WERI-Rb-1 (cell line): Measurements from ENCODE around the gene DUOX2.

Experiments used
- DNase-seq: peaks from one replicate; pipeline ENCODE4 v3.0.0-alpha.2; 2020
- H3K27ac ChIP-seq: fragments of 250-450 bp; sonication (Bioruptor Pico); 2 replicates; pipeline ENCODE4 v1.5.1; 2020; ENCODE audit warnings: mild to moderate bottlenecking, moderate library complexity
- H3K27me3 ChIP-seq: fragments of 250-450 bp; sonication (Bioruptor Pico); 2 replicates; pipeline ENCODE4 v1.5.1; 2021; ENCODE audit warnings: mild to moderate bottlenecking, low read depth, moderate library complexity; ENCODE audit not compliant: insufficient read depth, severe bottlenecking
- H3K36me3 ChIP-seq: fragments of 250-450 bp; sonication (Bioruptor Pico); 2 replicates; pipeline ENCODE4 v1.5.1; 2020; ENCODE audit warnings: mild to moderate bottlenecking, moderate library complexity
- H3K4me3 ChIP-seq: 2 replicates; pipeline ENCODE4 v1.5.1; 2011; ENCODE audit warnings: low read depth, mild to moderate bottlenecking, control low read depth, low read length
- H3K9me3 ChIP-seq: fragments of 250-450 bp; sonication (Bioruptor Pico); 2 replicates; pipeline ENCODE4 v1.5.1; 2021; ENCODE audit warnings: mild to moderate bottlenecking, moderate library complexity; ENCODE audit not compliant: severe bottlenecking
- TF ChIP-seq, protein P1 (sequence below): IDR thresholded peaks from 2 replicates; pipeline ENCODE4 v1.5.1; 2011; ENCODE audit warnings: low read depth, mild to moderate bottlenecking, control low read depth, inconsistent platforms, low read length

DUOX2 gene

DNA sequence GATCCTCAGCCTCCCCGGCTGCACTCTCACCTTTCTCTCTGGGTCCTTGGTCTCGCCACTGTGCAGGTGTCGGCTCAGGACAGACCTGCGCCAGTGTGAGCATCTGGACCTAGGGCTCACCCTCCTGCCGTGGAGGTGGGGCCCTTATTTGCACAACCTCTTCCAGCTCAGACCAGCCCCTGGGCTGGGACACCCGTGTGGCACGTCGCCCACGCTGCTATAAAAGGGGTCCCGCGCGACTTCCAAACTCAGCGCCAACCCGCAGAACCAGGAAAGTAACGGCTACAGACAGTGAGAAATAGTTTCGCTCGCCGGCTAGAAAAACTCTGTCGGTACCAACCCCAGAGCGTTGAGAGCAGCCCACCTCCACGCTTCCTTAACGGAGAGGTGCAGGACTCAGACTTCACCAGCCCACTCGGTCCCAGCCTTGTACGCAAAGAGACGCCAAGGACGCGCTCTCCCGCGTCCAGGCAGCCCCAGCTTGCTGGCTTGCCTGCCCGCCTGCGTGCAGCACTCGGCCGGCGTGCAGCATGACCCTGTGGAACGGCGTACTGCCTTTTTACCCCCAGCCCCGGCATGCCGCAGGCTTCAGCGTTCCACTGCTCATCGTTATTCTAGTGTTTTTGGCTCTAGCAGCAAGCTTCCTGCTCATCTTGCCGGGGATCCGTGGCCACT is at the start of gene DUOX2, which contains the start of gene DUOXA2:
TSS of gene DUOX2 (minus strand) at position 97 of the 675 bp plus-strand sequence. CDS start 761 bp downstream, outside the sequence.
TSS of gene DUOXA2 (plus strand) at position 251 of the 675 bp plus-strand sequence. CDS start at position 531, 280 bp downstream.
- H3K27me3 ChIP-seq = peaks cover 50% of the 10 kb centered on the region
- peak; percentile 26 for DNase-seq
- TF ChIP-seq, protein P1, sequence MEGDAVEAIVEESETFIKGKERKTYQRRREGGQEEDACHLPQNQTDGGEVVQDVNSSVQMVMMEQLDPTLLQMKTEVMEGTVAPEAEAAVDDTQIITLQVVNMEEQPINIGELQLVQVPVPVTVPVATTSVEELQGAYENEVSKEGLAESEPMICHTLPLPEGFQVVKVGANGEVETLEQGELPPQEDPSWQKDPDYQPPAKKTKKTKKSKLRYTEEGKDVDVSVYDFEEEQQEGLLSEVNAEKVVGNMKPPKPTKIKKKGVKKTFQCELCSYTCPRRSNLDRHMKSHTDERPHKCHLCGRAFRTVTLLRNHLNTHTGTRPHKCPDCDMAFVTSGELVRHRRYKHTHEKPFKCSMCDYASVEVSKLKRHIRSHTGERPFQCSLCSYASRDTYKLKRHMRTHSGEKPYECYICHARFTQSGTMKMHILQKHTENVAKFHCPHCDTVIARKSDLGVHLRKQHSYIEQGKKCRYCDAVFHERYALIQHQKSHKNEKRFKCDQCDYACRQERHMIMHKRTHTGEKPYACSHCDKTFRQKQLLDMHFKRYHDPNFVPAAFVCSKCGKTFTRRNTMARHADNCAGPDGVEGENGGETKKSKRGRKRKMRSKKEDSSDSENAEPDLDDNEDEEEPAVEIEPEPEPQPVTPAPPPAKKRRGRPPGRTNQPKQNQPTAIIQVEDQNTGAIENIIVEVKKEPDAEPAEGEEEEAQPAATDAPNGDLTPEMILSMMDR = no peak
- no peak within 1 kb of the TSS for H3K27ac ChIP-seq
- H3K9me3 ChIP-seq = no peaks in the 10 kb centered on the region
- peak within 1 kb of the TSS; percentile 33 for H3K4me3 ChIP-seq
- no peaks in the 10 kb centered on the region for H3K36me3 ChIP-seq

DNA sequence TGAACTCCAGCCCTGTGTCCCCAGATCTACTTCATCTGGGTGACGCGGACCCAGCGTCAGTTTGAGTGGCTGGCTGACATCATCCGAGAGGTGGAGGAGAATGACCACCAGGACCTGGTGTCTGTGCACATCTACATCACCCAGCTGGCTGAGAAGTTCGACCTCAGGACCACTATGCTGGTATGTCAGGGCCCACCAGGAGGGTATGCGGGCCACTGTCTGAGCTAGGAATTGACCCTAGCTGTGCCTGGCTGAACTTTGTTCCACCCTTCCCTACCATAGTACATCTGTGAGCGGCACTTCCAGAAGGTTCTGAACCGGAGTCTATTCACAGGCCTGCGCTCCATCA is 49.5 kb upstream of the DUOX2 start:
- Histone ChIP-seq H3K27ac (no peak overlapping the region), H3K27me3 (no peaks in the 10 kb centered on the region), H3K9me3 (no peaks in the 10 kb centered on the region), H3K4me3 (no peak overlapping the region), H3K36me3 (peaks cover 9% of the 10 kb centered on the region)
- no peak for DNase-seq
- TF ChIP-seq, protein P1 = no peak

DNA sequence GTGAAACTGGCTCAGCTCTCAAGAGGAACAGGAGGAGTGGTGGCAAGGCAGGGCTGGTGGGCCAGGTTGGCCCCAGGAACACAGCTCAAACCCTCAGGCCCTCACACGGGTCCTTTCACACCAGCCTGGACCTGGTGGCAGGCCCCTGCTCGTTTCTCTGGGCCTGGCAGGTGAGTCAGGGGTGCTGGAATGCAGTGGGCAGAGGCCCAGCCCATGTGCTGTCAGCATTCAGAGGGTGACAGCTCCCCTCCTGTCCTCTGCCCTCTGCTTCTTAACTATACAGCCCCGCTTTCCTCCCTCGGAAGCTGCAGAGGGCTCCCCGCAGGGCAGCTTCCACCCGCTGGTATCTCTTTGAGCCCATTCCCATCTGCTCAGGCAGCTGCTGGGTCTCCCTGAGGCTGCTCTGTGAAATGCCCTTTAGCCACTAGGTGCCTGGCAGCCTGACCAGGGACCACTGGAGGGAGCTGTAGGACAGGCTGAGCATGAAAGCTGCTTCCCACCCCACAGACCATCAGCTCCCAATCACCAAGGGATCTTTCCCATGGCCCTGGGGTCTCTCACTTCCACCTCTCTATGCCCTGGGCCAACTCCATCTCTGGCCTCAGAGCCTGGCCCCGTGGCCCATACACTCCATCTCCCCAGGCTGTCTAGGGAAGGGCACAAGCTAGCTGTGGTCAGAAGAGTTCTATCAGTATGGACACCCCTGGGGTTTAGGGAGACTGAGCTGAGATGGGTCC is 49.0 kb upstream of the DUOX2 start:
- TF ChIP-seq, protein P1 = peak; percentile 97
- Histone ChIP-seq H3K36me3 (peaks cover 4% of the 10 kb centered on the region), H3K27ac (peak overlapping the region; percentile 35; the same call in 1 of the 2 replicates), H3K9me3 (no peaks in the 10 kb centered on the region), H3K4me3 (no peak overlapping the region), H3K27me3 (no peaks in the 10 kb centered on the region)
- peak; percentile 94 for DNase-seq

DNA sequence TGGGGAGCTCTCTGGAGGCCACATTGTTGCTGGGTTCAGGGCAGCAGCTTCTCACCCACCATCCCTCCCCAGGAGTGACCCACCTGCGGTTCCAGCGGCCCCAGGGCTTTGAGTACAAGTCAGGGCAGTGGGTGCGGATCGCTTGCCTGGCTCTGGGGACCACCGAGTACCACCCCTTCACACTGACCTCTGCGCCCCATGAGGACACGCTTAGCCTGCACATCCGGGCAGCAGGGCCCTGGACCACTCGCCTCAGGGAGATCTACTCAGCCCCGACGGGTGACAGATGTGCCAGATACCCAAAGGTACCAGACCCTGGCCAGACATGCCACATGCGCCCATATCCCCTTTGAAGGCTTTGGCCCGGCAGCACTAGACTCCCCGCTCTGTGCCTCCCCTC is 47.7 kb upstream of the DUOX2 start:
- TF ChIP-seq, protein P1 = no peak
- no peak overlapping the region for H3K27ac ChIP-seq
- no peaks in the 10 kb centered on the region for H3K36me3 ChIP-seq
- H3K27me3 ChIP-seq = no peaks in the 10 kb centered on the region
- no peaks in the 10 kb centered on the region for H3K9me3 ChIP-seq
- no peak overlapping the region for H3K4me3 ChIP-seq
- DNase-seq = no peak

DNA sequence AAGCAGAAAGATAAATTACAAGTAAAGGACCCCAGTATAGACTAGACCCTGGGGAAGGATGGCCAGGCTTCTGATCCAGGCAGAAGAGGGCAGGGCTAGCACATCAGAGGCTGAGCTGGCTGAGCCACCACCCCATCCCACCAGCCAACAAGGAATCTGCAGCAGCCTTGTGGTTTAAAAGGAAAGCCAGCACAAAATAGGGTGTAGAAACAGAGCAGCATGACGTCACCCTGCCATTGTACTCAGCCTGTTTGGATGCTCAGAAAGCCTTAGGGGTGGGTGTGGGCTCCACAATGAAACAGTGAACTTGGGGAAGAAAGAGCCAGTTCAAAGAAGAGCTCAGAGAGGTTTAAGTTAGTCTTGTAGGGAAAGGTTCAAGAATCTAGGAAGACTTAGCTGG is 44.0 kb upstream of the DUOX2 start:
- DNase-seq = no peak

More for the DNA sequence above, 44.0 kb upstream of the DUOX2 start:
- H3K4me3 ChIP-seq = no peak overlapping the region
- H3K27me3 ChIP-seq = no peaks in the 10 kb centered on the region
- no peak overlapping the region for H3K27ac ChIP-seq
- no peaks in the 10 kb centered on the region for H3K9me3 ChIP-seq
- TF ChIP-seq, protein P1 = no peak
- no peaks in the 10 kb centered on the region for H3K36me3 ChIP-seq
